Neural cell (in vitro differentiated cells): Measurements from ENCODE around the gene SLC6A7. TPM values are rescaled to one million over a fixed set of nuclear protein-coding genes. Genes with fewer than 3 reads are reported as not detected.

Experiments used
- H2AFZ ChIP-seq: fragments of 200-600, 300-800 bp; sonication (generic), shearing (Covaris generic); 2 replicates; pipeline ENCODE4 v1.6.0; 2014; ENCODE audit warnings: low read depth, mild to moderate bottlenecking, antibody characterized with exemption, low read length, moderate library complexity
- H3F3A ChIP-seq: fragments of 200-600 bp; shearing (Covaris generic); 2 replicates; pipeline ENCODE4 v1.6.1; 2016; ENCODE audit warnings: mild to moderate bottlenecking, moderate library complexity, mixed read lengths, antibody characterized with exemption, low read length; ENCODE audit not compliant: insufficient read depth, poor library complexity, severe bottlenecking
- H3K27ac ChIP-seq: fragments of 200-600, 300-800 bp; sonication (generic), shearing (Covaris generic); 2 replicates; pipeline ENCODE4 v1.5.1; 2014; ENCODE audit warnings: mild to moderate bottlenecking, low read length, moderate library complexity
- H3K27me3 ChIP-seq: fragments of 300-800, 200-600 bp; sonication (generic), shearing (Covaris generic); 2 replicates; pipeline ENCODE4 v1.6.0; 2014; ENCODE audit warnings: mild to moderate bottlenecking, low read depth, low read length, moderate library complexity; ENCODE audit not compliant: insufficient read depth
- H3K36me3 ChIP-seq: fragments of 300-800, 200-600 bp; sonication (generic), shearing (Covaris generic); 2 replicates; pipeline ENCODE4 v1.5.1; 2014; ENCODE audit warnings: mild to moderate bottlenecking, antibody characterized with exemption, low read length, moderate library complexity; ENCODE audit not compliant: insufficient read depth
- H3K4me2 ChIP-seq: fragments of 300-800, 200-600 bp; sonication (generic), shearing (Covaris generic); 2 replicates; pipeline ENCODE4 v1.6.0; 2014; ENCODE audit warnings: mild to moderate bottlenecking, low read length
- H3K4me3 ChIP-seq: fragments of 300-800, 200-600 bp; sonication (generic), shearing (Covaris generic); 2 replicates; pipeline ENCODE4 v1.5.1; 2014; ENCODE audit warnings: mild to moderate bottlenecking, low read length, moderate library complexity
- H3K79me2 ChIP-seq: fragments of 200-600 bp; shearing (Covaris generic); replicated peaks from 2 replicates; pipeline ENCODE4 v1.6.0; 2014; ENCODE audit warnings: mild to moderate bottlenecking, low read length, moderate library complexity; ENCODE audit not compliant: insufficient read depth
- H3K9ac ChIP-seq: fragments of 300-800, 200-600 bp; sonication (generic), shearing (Covaris generic); 2 replicates; pipeline ENCODE4 v1.6.1; 2016; ENCODE audit warnings: mild to moderate bottlenecking, low read length, mixed read lengths
- H3K9me2 ChIP-seq: fragments of 200-600 bp; shearing (Covaris generic); 2 replicates; pipeline ENCODE4 v1.6.1; 2016; ENCODE audit warnings: mild to moderate bottlenecking, low read length, mixed read lengths; ENCODE audit not compliant: insufficient read depth
- H3K9me3 ChIP-seq: fragments of 200-600, 300-800 bp; sonication (generic), shearing (Covaris generic); 2 replicates; pipeline ENCODE4 v1.6.1; 2016; ENCODE audit warnings: mild to moderate bottlenecking, mixed run types, low read length, moderate library complexity, mixed read lengths
- H4K20me1 ChIP-seq: fragments of 200-600 bp; shearing (Covaris generic); 2 replicates; pipeline ENCODE4 v1.6.1; 2016; ENCODE audit warnings: mild to moderate bottlenecking, mixed run types; ENCODE audit not compliant: insufficient read depth
- EP300 ChIP-seq: fragments of 450-650 bp; conservative IDR thresholded peaks from 2 replicates; pipeline ENCODE4 v1.6.1; 2014; ENCODE audit warnings: antibody characterized with exemption, mild to moderate bottlenecking, moderate library complexity; ENCODE audit not compliant: poor library complexity, severe bottlenecking
- EZH2 ChIP-seq: fragments of 200-600, 300-800 bp; shearing (Covaris generic), sonication (generic); IDR thresholded peaks from 2 replicates; pipeline ENCODE4 v1.6.1; 2014; ENCODE audit warnings: antibody characterized with exemption, low read length, borderline replicate concordance, mild to moderate bottlenecking; ENCODE audit not compliant: insufficient read depth, poor library complexity, severe bottlenecking
- MXI1 ChIP-seq: fragments of 450-650 bp; conservative IDR thresholded peaks from 2 replicates; pipeline ENCODE4 v1.6.1; 2014; ENCODE audit warnings: antibody characterized with exemption, mild to moderate bottlenecking; ENCODE audit not compliant: poor library complexity, severe bottlenecking
- POLR2AphosphoS5 ChIP-seq: IDR thresholded peaks from 2 replicates; pipeline ENCODE4 v1.6.1; 2012
- RAD21 ChIP-seq: fragments of 450-650 bp; conservative IDR thresholded peaks from 2 replicates; pipeline ENCODE4 v1.6.1; 2014; ENCODE audit warnings: antibody characterized with exemption, mild to moderate bottlenecking, moderate library complexity
- SMC3 ChIP-seq: fragments of 450-650 bp; conservative IDR thresholded peaks from 2 replicates; pipeline ENCODE4 v1.6.1; 2014; ENCODE audit warnings: antibody characterized with exemption, mild to moderate bottlenecking, moderate library complexity; ENCODE audit not compliant: poor library complexity
- TAF1 ChIP-seq: IDR thresholded peaks from 2 replicates; pipeline ENCODE4 v1.6.1; 2012; ENCODE audit warnings: low read depth
- polyA plus RNA-seq: library from polyadenylated mRNA; depleted of rRNA; stranded (reverse); fragments of >200 nt; gene quantifications from 2 replicates; pipeline ENCODE4 v1.2.3, GENCODE V29; 2014
- TF ChIP-seq, protein P1 (sequence below): IDR thresholded peaks from 2 replicates; pipeline ENCODE4 v1.6.1; 2012; ENCODE audit warnings: borderline replicate concordance
- TF ChIP-seq, protein P2 (sequence below): fragments of 450-650 bp; IDR thresholded peaks from 2 replicates; pipeline ENCODE4 v1.5.1; 2014; ENCODE audit warnings: antibody characterized with exemption, mild to moderate bottlenecking, moderate library complexity; ENCODE audit not compliant: poor library complexity, severe bottlenecking

SLC6A7 gene
- polyA plus RNA-seq, 1 donor from 2014 or later, result 4.6 TPM

DNA sequence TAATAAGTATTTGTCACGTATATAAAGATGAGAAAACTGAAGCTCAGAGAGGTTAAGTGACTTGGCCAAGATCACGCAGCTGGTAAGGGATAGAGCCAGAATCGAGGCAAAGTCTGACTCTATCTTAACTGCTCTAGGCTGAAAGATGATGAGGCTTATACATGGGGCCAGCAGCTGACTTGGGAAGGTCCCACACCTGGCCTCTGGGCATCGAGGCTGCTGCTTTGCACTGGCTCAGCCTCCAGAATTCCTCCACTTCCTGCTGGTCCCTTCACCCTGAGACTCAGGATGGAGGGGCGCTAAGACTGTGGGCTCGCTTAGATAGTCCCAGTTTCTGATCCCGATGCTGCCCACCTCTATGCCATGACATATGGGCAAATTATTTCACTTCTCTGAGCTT, 64.5 kb downstream of the SLC6A7 start:
- H3K36me3 ChIP-seq, result no peaks in the 10 kb centered on the region
- no peaks in the 10 kb centered on the region for H3K79me2 ChIP-seq
- no peaks in the 10 kb centered on the region for H3F3A ChIP-seq
- H3K9me2 ChIP-seq, result no peaks in the 10 kb centered on the region
- H3K4me3 ChIP-seq, result no peak overlapping the region
- no peak for TF ChIP-seq TAF1
- TF ChIP-seq EZH2, result no peak
- TF ChIP-seq, protein P1, sequence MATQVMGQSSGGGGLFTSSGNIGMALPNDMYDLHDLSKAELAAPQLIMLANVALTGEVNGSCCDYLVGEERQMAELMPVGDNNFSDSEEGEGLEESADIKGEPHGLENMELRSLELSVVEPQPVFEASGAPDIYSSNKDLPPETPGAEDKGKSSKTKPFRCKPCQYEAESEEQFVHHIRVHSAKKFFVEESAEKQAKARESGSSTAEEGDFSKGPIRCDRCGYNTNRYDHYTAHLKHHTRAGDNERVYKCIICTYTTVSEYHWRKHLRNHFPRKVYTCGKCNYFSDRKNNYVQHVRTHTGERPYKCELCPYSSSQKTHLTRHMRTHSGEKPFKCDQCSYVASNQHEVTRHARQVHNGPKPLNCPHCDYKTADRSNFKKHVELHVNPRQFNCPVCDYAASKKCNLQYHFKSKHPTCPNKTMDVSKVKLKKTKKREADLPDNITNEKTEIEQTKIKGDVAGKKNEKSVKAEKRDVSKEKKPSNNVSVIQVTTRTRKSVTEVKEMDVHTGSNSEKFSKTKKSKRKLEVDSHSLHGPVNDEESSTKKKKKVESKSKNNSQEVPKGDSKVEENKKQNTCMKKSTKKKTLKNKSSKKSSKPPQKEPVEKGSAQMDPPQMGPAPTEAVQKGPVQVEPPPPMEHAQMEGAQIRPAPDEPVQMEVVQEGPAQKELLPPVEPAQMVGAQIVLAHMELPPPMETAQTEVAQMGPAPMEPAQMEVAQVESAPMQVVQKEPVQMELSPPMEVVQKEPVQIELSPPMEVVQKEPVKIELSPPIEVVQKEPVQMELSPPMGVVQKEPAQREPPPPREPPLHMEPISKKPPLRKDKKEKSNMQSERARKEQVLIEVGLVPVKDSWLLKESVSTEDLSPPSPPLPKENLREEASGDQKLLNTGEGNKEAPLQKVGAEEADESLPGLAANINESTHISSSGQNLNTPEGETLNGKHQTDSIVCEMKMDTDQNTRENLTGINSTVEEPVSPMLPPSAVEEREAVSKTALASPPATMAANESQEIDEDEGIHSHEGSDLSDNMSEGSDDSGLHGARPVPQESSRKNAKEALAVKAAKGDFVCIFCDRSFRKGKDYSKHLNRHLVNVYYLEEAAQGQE, result no peak
- TF ChIP-seq, protein P2, sequence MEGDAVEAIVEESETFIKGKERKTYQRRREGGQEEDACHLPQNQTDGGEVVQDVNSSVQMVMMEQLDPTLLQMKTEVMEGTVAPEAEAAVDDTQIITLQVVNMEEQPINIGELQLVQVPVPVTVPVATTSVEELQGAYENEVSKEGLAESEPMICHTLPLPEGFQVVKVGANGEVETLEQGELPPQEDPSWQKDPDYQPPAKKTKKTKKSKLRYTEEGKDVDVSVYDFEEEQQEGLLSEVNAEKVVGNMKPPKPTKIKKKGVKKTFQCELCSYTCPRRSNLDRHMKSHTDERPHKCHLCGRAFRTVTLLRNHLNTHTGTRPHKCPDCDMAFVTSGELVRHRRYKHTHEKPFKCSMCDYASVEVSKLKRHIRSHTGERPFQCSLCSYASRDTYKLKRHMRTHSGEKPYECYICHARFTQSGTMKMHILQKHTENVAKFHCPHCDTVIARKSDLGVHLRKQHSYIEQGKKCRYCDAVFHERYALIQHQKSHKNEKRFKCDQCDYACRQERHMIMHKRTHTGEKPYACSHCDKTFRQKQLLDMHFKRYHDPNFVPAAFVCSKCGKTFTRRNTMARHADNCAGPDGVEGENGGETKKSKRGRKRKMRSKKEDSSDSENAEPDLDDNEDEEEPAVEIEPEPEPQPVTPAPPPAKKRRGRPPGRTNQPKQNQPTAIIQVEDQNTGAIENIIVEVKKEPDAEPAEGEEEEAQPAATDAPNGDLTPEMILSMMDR, result no peak
- TF ChIP-seq RAD21, result no peak
- TF ChIP-seq POLR2AphosphoS5, result no peak
- TF ChIP-seq MXI1, result no peak
- no peak for TF ChIP-seq SMC3
- no peak for TF ChIP-seq EP300
- H3K9ac ChIP-seq, result no peak overlapping the region
- H3K4me2 ChIP-seq, result no peak overlapping the region
- H3K9me3 ChIP-seq, result no peaks in the 10 kb centered on the region
- no peak overlapping the region for H2AFZ ChIP-seq
- no peaks in the 10 kb centered on the region for H4K20me1 ChIP-seq
- H3K27ac ChIP-seq, result no peak overlapping the region
- no peaks in the 10 kb centered on the region for H3K27me3 ChIP-seq

DNA sequence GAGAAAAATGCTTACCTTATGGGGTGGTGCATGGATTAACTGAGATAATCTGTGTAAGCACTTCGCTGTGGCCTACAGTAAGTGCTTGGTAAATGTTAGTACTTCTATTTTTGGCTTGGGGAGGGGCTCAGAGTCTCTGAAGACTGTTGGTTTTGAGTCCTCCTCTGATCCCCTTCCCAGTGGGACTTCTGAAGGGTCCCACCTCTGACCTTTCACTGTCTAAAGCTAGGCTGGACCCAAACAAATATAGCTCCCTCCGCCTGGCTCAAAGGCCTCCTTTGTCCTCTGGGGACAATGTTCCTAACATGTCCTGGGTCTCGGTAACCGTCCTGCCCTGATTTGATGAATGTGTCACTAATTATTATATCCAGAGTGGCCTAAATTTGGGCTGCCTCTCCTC, 64.9 kb downstream of the SLC6A7 start:
- H3K27me3 ChIP-seq, result no peaks in the 10 kb centered on the region
- H3K9me2 ChIP-seq, result no peaks in the 10 kb centered on the region
- H3K9ac ChIP-seq, result no peak overlapping the region
- no peaks in the 10 kb centered on the region for H3K36me3 ChIP-seq
- H3K9me3 ChIP-seq, result no peaks in the 10 kb centered on the region
- TF ChIP-seq RAD21, result no peak
- no peak for TF ChIP-seq TAF1
- TF ChIP-seq, protein P1, result no peak
- no peak for TF ChIP-seq EZH2
- TF ChIP-seq, protein P2, result no peak
- TF ChIP-seq POLR2AphosphoS5, result no peak
- no peak for TF ChIP-seq EP300
- TF ChIP-seq MXI1, result no peak
- TF ChIP-seq SMC3, result no peak
- no peaks in the 10 kb centered on the region for H4K20me1 ChIP-seq
- H3K4me3 ChIP-seq, result no peak overlapping the region
- no peak overlapping the region for H2AFZ ChIP-seq
- no peaks in the 10 kb centered on the region for H3F3A ChIP-seq
- H3K4me2 ChIP-seq, result no peak overlapping the region
- H3K27ac ChIP-seq, result no peak overlapping the region
- H3K79me2 ChIP-seq, result no peaks in the 10 kb centered on the region
